Measurements from ENCODE around the gene CEBPB.
"Not testable (repeated sequence)": the region's sequence is repeated elsewhere in the genome, so short reads cannot be mapped to it uniquely, and the experiment has no call there.

CEBPB gene

DNA sequence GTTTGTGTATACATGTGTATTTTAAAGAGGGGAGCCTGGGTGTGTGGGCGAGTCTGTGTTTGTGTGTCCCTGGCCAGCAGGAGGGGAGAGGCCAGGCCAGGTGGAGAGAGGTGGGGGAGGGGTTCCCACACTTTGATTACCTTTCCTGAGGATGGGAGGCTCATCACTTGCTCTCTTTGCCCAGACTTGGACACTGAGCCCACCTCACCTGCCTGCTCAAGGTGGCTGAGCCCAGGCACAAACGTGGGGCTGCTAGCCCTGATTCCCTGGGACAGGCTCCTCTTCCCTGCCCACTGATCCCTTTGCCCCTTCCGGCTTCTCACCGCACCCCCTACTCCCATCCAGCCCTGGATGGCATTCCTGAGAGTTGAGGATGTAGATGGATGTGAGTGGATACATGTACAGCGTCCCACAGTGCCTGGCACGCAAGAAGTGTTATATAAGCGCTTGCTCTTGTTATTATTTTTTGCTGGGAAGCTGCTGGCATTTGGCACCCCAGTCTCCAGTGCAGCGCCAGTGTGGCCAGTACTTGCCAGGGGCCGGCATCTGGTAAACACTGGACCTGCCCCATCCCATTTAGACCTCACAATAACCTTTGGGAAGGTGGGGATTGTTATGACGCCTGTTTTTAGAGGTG is 2.7 kb downstream of the CEBPB start:
- no peak for DNase-seq (ENCODE audit: low read depth in 2 of 2)

DNA sequence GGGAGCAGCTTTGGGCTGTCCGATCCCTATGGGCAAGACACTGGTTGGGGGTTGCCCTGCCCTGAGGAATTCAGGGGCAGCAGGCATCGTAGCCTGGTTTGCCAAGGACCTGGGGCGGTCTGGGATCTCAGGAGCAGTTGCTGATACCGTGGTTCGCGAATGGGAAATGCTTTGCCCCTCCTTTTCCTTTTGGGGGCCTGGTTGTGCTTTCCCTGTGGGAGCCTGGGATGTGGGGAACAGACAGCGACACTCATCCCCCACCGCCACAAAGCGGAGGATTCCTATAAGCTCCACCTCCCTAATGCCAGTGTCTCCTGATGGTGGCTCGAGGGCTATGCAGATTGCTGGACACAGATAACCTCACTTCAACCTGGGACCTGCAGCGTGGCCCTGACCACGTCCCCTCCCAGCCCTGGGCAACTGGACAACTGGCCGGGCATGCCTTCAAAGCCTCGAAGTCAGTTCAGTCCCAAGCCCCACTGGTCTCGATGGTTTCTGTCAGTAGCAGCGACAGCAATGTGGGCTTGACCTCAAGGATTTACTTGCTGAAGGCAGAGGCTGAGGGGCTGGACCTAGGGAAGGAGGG is 3.3 kb downstream of the CEBPB start:
- DNase-seq (ENCODE audit: low read depth in 2 of 2): no peak

DNA sequence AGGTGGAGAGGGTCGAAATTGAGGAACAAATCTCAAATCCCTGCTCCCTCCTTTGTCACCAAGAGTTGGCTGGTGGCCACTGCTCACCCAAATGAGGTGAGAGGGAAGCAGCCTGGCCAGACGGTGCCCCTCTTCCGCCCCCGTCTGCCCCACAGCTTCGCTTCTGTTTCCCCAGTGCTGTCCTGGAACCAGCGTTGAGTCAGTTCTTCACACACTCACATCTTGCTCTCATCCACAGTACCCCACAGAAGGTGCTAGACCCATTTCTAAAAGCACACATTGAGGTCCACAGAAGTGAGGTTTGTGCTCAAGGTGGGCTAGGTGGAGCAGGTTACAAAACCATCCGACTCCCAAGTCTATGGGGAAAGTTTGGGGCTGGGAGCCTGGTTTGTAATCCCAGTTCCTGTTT is 3.8 kb downstream of the CEBPB start:
- no peak for DNase-seq (ENCODE audit: low read depth in 2 of 2)

DNA sequence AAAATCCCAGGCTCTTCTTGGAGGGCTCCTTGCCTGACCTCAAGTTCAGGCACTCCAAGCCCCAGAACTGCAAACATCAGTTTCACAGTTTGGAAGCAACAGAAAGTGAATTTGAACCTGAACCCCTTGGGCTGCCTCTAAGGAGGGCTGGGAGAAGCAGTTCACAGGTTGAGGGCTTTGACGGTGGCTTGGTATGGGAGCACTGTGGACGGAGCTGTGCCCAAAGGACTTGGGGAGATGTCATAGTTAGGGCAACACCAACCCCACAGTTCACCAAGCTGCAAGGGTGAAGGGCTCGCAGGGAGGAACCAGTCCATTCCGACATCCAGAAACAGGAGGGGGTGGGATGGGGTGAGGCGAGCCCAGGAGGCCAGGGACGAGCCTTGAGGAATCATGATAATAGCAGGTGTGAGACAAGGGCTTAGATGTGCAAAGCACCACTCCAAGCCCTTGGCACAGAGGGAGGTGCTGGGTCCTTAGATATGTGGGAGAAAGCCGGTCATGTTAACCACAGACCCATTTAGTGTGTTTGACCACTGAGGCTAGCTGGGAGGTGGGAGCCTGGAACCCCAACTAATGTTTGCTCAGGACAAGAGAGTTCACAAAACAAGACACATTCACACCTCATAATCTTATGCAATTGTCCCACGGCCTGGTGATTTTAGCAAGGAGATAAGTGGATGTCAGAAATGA is 4.3 kb downstream of the CEBPB start:
- DNase-seq (ENCODE audit: low read depth in 2 of 2): no peak

DNA sequence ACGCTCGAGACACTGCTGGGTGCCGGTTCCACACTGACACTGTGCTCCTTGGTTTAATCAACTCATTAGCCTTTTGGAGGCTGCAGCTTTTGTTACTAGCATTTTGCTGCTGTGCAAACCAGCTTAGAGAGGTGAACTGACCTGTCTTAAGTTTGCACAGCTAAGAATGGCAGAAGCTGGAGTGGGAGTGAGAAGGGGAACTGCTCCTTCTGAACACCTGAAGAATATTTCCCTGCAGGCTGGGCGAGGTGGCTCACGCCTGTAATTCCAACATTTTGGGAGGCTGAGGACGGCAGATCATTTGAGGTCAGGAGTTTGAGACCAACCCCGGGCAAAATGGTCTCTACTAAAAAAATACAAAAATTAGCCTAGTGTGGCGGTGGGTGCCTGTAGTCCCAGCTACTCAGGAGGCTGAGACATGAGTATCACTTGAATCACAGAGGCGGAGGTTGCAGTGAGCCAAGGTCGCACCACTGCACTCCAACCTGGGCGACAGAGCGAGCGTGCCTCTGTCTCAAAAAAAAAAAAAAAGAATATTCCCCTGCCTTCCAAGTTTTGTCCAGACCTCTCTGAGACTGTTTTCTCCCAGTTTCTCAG is 5.0 kb downstream of the CEBPB start:
- DNase-seq (ENCODE audit: low read depth in 2 of 2): no peak

DNA sequence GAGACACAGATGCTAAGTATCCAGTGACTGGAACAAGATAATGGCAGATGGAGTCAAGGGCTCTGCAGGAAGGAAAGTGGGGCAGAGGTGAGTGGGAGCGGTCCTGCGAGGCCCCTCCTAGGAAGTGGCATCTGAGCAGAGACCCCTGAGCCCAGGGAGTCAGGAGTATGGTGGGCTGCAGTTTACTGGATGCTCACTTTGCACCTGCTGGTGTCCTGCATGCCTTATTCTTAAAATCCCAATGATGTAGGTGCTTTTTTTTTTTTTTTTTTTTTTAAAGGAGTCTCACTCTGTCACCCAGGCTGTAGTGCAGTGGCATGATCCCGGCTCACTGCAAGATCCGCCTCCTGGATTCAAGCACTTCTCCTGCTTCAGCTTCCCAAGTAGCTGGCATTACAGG is 5.6 kb downstream of the CEBPB start:
- DNase-seq (ENCODE audit: low read depth in 2 of 2): no peak

DNA sequence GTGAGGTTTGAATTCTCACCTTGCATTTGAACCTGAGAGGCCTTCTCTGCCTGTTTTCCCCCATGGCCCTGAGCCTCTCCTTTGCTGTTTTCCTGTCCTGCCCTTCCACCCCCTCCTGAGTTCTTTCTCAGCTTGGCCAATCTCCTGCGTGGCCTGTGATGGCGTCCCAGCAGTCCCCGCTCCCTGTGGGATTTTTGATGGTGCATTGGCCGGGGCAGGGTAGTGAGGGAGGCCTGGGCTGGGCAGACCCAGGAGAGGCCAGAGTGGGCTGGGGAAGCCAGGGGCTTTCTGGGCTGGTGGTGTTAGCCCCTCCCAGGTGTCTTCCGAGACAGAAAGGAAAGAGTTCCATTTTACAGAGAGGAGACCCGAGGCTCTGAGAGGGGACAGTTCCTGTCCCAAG is 6.3 kb downstream of the CEBPB start:
- no peak for DNase-seq (ENCODE audit: low read depth in 2 of 2)

DNA sequence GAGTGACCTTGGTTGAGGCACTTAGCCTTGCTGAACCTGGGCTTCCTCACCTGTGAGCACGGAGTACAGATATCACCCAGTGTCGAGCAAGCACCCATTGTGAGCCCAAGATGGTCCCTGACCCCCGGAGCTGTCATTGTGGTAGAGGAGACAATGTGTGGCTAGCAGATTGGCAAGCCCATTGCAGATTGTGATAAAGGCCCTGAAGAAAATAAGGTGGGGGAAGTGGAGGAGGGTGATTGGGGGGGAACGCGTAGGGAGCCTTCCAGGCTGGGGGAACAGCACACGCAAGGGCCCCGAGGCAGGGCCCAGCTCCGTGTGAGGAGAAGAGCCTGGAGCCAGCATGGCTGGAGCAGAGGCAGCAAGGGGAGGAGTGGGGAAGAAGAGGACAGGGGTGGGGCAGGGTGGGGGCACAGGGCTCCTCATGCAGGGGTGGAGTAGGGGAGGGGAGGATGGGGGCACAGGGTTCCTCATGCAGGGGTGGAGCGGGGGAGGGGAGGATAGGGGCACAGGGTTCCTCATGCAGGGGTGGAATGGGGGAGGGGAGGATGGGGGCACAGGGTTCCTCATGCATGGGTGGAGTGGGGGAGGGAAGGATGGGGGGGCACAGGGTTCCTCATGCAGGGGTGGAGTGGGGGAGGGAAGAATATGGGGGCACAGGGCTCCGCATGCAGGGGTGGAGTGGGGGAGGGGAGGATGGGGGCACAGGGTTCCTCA is 7.0 kb downstream of the CEBPB start:
- DNase-seq (ENCODE audit: low read depth in 2 of 2): no peak

DNA sequence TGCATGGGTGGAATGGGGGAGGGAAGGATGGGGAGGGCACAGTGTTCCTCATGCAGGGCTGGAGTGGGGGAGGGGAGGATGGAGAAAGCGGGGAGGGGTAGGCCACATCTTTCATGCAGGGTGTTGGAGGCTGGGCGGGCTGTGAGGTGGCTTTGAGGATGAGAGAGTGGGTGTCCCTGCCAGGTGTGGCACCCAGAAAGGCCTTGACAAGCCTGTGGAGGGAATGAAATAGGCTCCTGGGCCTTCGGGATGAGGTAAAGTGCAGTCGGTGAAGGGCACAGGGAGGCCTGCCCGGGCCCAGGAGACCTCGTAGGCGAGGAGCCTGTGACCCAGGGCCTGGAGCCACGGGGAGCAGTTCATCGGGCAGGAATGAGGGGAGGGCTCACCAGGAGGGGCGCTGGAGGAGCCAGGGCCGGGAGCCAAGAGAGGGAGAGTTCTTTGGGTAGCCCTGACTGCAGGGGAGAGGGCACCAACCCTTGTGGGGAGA is 7.6 kb downstream of the CEBPB start:
- DNase-seq (ENCODE audit: low read depth in 2 of 2): no peak

DNA sequence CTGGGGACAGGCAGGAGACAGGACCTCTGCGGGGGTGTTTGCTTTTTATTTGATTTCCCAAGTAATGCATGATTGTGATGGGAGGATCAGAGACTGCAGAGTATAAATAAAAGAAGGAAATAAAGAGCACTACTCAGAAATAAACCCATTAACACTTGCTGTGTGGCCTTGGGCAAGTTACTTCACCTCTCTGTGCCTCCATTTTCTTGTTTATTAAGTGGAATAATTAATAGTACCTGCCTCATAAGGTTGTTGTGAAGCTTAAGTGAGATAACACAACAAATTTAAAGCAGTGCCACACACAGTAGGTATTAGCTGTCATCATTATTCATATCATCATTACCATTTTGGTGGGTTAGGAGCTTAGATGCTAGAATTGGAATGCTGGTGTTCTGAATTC is 8.1 kb downstream of the CEBPB start:
- DNase-seq (ENCODE audit: low read depth in 2 of 2): no peak

DNA sequence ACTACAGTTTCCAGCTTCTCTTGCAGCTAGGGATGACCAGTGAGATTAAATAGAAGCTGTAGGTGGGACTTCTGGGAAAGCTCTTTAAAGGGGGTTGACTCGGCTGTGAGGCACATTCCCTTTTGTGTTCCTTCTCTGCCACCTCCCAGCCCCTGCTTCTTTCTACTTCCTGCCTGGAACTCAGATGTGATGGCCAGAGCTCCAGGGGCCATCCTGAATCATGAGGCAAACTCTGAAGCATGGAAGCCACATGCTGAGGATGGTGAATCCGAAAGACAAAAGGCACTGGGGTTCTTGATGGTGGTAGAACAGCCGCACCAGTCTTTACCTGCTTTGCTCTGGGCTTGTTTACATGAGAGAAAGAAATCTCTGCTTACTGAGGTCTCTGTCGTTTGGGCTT is 9.1 kb downstream of the CEBPB start:
- DNase-seq (ENCODE audit: low read depth in 2 of 2): no peak

DNA sequence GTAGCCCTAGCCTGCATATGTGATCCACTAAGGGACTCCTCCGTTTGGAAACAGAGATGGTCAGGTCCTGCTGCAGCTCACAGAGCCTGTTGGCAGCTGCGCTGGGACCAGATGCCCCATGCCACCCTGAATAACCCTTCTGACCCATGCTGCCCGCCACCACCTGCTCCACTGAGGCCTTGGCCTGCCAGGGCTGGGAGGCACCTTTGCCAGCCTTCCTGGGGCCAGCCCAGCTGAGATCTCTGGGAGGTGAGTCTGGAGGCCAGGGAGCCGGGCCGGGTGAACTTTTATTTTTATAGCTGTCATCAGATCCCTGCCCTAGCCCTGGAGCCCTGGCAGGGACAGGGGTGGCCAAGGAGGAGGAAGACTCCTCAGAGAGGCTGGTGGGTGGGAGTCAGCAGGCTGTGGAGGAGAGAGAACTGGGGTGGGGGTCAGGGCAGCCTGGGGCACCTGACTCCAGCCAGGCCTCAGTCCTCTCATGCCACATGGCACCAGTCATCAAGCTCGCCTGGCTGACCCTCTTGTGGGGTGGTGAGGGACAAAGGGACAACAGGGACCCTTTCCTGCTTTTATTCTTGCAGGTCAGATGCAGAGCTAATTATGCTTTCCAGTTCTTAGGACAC is 10.0 kb downstream of the CEBPB start:
- no peak for DNase-seq (ENCODE audit: low read depth in 2 of 2)

DNA sequence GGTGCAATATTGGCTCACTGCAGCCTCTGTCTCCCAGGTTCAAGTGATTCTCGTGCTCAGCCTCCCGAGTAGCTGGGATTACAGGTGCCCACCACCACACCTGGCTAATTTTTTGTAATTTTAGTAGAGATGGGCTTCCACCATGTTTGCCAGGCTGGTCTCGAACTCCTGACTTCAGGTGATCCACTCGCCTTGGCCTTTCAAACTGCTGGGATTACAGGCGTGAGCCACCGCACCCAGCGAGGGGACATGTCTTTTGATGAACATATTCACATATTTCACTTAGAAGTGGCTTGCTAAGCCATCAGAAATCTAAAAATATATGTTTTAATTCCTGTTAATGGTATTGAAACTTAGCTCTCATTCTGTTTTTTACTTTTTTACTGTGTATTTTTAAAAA is 11.1 kb downstream of the CEBPB start:
- DNase-seq (ENCODE audit: low read depth in 2 of 2): not testable (repeated sequence)

DNA sequence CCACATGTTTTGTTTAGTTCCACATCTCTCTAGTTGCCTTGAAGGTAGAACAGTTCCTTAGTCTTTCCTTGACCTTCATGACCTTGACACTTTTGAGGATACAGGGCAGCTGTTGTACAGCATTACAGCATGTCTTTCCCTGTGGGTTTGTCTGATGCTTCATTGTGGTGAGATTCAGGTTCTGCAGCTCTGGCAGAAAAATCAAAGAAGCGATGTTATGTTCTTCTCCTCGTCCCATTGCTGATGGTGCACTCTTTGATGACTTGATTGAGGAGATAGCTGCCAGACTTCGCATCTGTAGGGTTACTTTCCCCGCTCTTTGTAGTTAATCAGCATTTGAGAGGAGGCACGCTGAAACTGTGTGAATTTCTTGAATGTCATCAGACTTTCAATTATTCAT is 12.0 kb downstream of the CEBPB start:
- no peak for DNase-seq (ENCODE audit: low read depth in 2 of 2)

DNA sequence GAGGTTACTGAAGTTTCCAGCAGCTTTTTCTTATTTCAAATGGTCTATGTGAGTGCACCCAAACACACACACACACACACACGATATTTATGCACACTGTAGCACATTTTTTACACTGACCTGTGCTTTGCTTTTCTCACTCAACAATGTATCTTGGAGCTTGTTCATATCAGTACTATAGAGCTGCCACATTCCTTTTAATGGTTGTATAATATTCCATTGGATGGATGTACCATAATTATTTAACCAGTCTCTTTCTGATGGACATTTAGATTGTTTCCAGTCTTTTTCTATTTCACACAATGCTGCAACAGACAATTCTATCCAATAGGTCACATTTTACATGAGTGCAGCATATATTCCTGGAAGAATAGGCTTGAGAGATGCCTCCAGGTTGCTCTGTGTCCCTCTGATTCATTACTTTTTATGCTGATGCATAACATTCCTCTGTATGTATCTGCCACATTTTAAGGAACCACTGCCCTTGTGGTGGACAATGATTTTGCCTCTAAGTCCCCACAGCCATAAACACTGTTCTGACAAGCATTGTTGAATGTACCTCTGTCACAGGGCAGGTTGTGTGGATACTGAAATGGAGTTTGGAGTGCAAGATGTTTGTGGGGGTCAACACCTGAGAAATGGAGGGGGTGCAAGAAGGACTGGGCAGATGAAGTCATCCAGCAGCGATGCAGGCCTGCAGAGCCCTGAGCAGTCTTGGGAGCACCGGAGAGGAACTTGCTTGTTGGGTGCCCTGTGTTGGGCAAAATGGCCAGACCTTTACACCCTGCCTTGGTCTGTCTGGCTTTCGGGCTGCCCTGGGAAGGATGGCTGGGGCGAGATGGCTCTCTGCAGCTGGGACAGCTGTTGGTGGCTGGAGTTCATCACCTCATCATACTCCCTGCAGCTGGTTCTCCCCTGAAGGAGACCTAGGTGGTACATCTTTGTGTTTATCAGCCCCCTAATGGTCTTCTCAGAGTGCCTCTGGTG is 13.6 kb downstream of the CEBPB start:
- DNase-seq (ENCODE audit: low read depth in 2 of 2): no peak

DNA sequence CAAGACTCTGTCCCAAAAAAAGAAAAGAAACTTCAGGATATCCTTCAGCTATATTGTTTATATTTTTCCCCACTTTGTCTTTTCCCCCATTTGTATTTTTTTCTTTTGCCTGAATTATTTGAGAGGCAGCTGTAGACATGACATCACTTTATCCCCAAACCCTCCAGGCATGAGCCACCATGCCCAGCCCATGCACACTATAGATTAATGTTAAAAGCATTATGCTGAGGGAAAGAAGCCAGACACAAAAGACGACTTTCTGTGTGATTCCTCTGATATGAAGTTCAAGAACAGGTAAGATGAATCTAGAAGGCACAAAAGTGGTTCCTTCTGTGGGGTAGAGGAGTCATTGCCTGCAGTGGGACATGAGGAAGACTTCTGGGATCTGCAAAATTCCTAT is 16.4 kb downstream of the CEBPB start:
- DNase-seq (ENCODE audit: low read depth in 2 of 2): no peak

DNA sequence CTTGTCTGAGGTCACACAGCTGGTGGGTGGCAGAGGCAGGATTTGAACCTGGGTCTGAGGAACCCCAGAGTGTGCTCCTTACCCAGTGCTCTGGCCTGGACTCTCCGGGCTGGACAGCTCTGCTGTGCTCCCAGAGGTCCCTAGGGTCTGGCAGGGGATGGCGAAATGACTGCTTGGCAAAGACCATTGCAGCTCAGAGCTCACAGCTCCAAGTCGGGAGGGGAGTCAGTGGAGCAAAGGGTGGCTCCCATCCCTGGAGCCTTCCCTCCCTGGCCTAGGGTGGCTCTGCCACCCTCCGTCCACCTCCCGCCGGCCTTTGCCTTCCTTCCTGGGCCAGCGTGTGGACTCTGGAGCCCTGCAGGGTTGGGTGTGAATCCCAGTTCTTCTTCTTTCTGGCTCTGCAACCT is 17.5 kb downstream of the CEBPB start:
- no peak for DNase-seq (ENCODE audit: low read depth in 2 of 2)

DNA sequence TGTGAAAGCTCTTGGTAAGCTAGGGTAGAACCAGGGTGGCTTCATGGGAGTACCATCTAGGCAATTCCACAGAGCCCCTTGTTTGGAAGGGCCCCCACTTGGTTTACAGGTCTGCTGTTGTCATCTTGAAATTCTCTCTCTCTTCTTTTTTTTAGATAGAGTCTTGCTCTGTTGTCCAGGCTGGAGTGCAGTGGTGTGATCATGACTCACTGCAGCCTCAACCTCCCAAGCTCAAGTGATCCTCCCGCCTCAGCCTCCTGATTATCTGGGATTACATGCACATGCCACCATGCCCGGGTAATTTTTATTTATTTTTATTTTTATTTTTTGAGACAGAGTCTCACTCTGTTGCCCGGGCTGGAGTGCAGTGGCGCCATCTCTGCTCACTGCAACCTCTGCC is 18.2 kb downstream of the CEBPB start:
- DNase-seq (ENCODE audit: low read depth in 2 of 2): not testable (repeated sequence)

DNA sequence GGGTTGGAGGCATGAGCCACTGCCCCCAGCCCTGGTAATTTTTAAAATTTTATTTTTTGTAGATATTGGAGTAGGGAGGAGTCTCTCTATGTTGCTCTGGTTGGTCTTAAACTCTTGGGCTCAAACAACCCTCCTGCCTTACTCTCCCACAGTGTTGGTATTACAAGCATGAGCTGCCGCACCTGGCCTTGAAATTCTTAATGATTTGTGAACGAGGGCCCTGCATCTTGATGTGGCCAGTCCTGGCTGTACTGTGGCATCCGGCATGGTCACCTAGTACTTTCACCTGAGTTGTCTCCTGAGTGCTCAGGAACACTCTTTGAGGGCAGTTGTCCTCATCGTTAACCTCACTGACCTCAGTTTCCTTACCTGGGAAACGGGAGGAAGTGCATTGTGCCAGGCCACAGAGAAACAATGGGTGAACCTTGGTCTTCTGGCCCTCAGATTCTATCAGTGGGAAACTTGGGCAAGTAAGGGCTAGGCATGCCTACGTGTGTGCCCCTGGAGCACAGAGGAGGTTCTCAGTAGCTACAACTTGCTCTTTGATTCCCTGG is 19.5 kb downstream of the CEBPB start:
- DNase-seq (ENCODE audit: low read depth in 2 of 2): no peak

DNA sequence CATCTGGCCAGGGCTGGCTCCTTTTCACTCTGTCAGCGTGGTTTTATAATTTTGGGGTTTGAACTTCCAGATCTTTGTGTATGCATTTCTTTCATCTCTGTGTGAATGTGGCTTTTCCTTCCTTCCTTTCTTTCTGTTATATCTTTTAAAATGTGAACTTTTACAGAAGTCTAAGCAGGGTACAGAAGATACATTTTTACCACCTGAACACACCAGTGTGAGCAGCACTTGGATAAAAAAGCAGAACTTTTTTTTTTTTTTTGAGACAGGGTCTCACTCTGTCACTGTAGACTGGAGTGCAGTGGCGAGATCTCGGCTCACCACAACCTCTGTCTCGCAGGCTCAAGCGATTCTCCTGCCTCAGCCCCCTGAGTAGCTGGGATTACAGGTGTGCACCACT is 20.5 kb downstream of the CEBPB start:
- DNase-seq (ENCODE audit: low read depth in 2 of 2): no peak

Data from stimulated activated CD4-positive, alpha-beta T cell treated with anti-CD3 and anti-CD28 coated beads, Interleukin-15, amount 100 ng/mL, for 48 hours (primary cell).